Stomach smooth muscle (tissue), 2 donors: ENCODE results near the gene LCE2D.
"Not testable (repeated sequence)": the region's sequence is repeated elsewhere in the genome, so short reads cannot be mapped to it uniquely, and the experiment has no call there.

Source experiments
- H3K27ac ChIP-seq: one replicate; pipeline ENCODE4 v1.7.0; 2013; ENCODE audit warnings: mild to moderate bottlenecking, low read length, inconsistent platforms
- H3K27me3 ChIP-seq, 2 donors: one replicate each; pipeline ENCODE4 v1.7.0; 2013; ENCODE audit warnings: low read length in 2 of 2; ENCODE audit not compliant: insufficient read depth in 2 of 2, control insufficient read depth in 1 of 2
- H3K36me3 ChIP-seq, 2 donors: one replicate each; pipeline ENCODE4 v1.7.0; 2013; ENCODE audit warnings: low read length in 2 of 2; ENCODE audit not compliant: control insufficient read depth in 2 of 2, insufficient read depth in 2 of 2
- H3K4me1 ChIP-seq: one replicate; pipeline ENCODE4 v1.7.0; 2013; ENCODE audit warnings: low read length; ENCODE audit not compliant: control insufficient read depth, insufficient read depth
- H3K4me3 ChIP-seq, 2 donors: one replicate each; pipeline ENCODE4 v1.7.0; 2013; ENCODE audit warnings: low read length in 2 of 2
- H3K9ac ChIP-seq, 2 donors: one replicate each; pipeline ENCODE4 v1.7.0; 2013; ENCODE audit warnings: low read length in 2 of 2, mild to moderate bottlenecking in 1 of 2
- H3K9me3 ChIP-seq, 2 donors: one replicate each; pipeline ENCODE4 v1.7.0; 2013; ENCODE audit warnings: low read length in 2 of 2; ENCODE audit not compliant: control insufficient read depth in 2 of 2
- donor health status: healthy.
- donor health status: Pancreatic carcinoma.

LCE2D gene

DNA sequence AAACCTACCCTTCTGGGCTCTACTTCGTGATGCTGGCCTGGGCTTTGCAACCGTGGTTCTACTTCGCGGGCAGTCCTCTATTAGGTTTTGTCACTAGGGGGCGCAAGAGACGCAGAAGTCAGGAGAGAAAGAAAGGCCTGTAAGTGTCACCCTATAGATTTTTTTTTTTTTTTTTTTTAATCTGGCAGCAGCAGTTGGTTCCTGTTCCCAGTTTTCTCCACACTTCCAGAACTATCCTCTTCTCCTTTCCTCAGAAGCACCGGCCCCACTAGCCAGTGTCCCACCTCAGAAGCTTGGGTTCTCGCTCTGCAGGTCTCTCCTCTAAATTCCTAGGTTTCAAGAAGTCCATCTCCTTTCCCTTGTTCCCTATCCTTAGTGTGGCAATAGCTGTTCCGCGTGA lies 9.1 kb upstream of the LCE2D start:
- H3K36me3 ChIP-seq = no peaks in the 10 kb centered on the region
- H3K27ac ChIP-seq = no peak overlapping the region
- no peaks in the 10 kb centered on the region for H3K27me3 ChIP-seq
- H3K9me3 ChIP-seq = no peaks in the 10 kb centered on the region
- H3K9ac ChIP-seq = no peak overlapping the region
- no peaks in the 10 kb centered on the region for H3K4me1 ChIP-seq
- H3K4me3 ChIP-seq = no peak overlapping the region

DNA sequence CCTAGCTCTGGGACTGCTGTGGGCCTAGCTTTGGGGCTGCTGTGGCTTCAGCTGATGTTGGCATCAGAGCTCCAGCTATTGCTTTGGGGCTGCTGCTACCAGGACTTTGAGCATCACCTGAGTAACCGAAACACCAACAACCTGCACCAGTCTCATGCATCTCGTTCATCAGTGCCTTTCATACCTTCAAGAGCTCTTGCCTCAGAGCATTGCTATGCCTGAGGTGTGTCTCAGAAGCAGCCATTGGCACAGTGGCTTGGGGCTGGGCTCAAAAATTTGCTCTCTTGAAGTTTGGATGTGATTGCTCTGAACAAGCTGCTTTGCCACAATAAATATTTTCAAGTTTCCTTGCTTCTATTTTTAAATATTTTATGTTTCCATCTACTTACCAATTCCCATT lies 6.7 kb upstream of the LCE2D start:
- Histone ChIP-seq H3K27ac (no peak overlapping the region), H3K4me1 (no peaks in the 10 kb centered on the region), H3K9ac (no peak overlapping the region), H3K4me3 (no peak overlapping the region), H3K36me3 (no peaks in the 10 kb centered on the region), H3K27me3 (no peaks in the 10 kb centered on the region), H3K9me3 (no peaks in the 10 kb centered on the region)

DNA sequence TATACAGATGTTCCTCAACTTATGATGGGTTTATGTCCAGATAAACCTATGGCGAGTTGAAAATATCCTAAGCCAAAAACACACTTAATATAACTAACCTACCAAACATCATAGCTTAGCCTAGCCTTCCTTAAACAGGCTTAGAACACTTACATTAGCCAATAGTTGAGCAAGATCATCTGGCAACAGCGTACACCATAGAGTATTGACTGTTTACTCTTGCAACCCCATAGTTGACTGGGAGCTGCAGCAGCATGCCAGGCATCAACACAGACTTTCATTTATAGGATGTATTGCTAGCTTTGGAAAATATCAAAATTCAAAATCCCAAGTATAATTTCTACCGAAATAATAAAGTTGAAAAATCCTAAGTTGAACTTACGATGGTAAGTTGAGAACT lies 5.5 kb upstream of the LCE2D start:
- no peaks in the 10 kb centered on the region for H3K27me3 ChIP-seq
- H3K36me3 ChIP-seq = no peaks in the 10 kb centered on the region
- no peak overlapping the region for H3K27ac ChIP-seq
- no peak overlapping the region for H3K9ac ChIP-seq
- no peaks in the 10 kb centered on the region for H3K4me1 ChIP-seq
- H3K9me3 ChIP-seq = no peaks in the 10 kb centered on the region
- H3K4me3 ChIP-seq = no peak overlapping the region

GRCh38 chr1:152658649-152659048 lies 4.5 kb upstream of the LCE2D start:
- no peak overlapping the region for H3K9ac ChIP-seq
- no peak overlapping the region for H3K27ac ChIP-seq
- no peaks in the 10 kb centered on the region for H3K36me3 ChIP-seq
- H3K27me3 ChIP-seq = no peaks in the 10 kb centered on the region
- no peaks in the 10 kb centered on the region for H3K4me1 ChIP-seq
- H3K4me3 ChIP-seq = no peak overlapping the region
- H3K9me3 ChIP-seq = no peaks in the 10 kb centered on the region

DNA sequence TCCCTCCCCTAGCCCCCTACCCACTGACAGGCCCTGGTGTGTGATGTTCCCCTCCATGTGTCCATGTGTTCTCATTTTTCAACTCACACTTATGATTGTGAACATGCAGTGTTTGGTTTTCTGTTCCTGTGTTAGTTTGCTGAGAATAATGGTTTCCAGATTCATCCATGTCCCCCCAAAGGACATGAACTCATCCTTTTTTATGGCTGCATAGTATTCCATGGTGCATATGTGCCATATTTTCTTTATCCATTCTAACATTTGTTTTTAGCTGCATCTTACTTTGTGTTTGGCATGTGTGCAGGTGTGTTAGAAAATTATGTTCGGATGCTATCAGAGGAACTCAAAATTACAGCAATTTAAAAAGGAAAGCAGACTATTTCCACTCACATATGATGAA lies 3.0 kb downstream of the LCE2D start:
- H3K4me3 ChIP-seq, H3K36me3 ChIP-seq, H3K4me1 ChIP-seq, H3K27me3 ChIP-seq, H3K27ac ChIP-seq, H3K9ac ChIP-seq, H3K9me3 ChIP-seq: not testable (repeated sequence)

DNA sequence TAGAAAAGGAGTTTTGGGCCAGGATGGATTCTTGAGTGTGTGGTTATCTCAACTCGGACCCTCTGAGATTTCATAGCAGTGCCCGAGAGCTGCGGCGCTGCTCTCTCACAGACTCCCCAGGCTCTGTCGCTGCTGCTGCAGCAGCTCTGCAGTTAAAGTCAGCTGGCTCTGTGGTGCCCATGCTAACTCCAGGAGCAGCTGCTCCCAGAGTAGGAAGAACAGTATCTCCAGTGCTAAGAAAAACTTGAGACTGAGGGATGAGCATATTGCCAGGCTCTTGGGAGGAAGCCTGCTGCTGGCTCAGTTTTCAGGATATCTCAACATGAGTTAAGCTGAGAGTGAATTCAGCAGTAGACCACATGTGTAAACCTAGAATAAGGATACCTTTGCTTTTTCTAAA lies 4.5 kb downstream of the LCE2D start:
- no peak overlapping the region for H3K27ac ChIP-seq
- H3K4me1 ChIP-seq = no peaks in the 10 kb centered on the region
- no peak overlapping the region for H3K4me3 ChIP-seq
- H3K9ac ChIP-seq = no peak overlapping the region
- H3K36me3 ChIP-seq = no peaks in the 10 kb centered on the region
- H3K9me3 ChIP-seq = peaks cover 0 to under 1% of the 10 kb centered on the region in 2 donors
- H3K27me3 ChIP-seq = no peaks in the 10 kb centered on the region

- Histone ChIP-seq H3K4me3 (no peak overlapping the region), H3K27me3 (no peaks in the 10 kb centered on the region), H3K9me3 (peaks cover 0 to 7% of the 10 kb centered on the region in 2 donors), H3K4me1 (no peaks in the 10 kb centered on the region), H3K27ac (no peak overlapping the region), H3K9ac (no peak overlapping the region), H3K36me3 (no peaks in the 10 kb centered on the region)
These were observed 9.8 kb downstream of the LCE2D start for GRCh38 chr1:152673016-152673415.

DNA sequence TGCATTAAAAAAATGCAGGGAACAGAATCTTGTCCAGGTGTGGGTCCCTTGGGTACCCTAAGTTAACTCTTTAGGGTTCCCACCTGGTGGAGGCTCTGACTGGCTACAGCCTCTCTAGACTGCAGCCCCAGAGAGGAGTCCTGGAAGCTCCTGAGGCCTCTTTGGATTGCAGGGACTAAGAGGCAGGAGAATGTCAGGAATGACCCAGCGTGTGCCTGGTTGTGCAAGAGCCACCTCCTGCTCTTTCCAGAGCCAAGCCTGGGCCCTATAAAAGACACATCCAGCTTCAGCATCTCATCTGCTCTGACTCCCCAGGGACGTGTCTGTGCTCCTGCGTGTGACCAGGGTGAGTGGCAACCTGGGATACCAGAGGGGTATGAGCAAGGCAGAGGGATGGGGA lies 11.8 kb downstream of the LCE2D start, which contains the start of gene LCE2C:
Gene LCE2C, plus strand, starts transcription at position 297 of the 400 bp plus-strand sequence. CDS start 737 bp downstream, outside the sequence.
- not testable (repeated sequence) for H3K9ac ChIP-seq, H3K4me3 ChIP-seq, H3K4me1 ChIP-seq, H3K27me3 ChIP-seq, H3K36me3 ChIP-seq, H3K9me3 ChIP-seq, H3K27ac ChIP-seq

- H3K4me3 ChIP-seq = no peak overlapping the region
- H3K27me3 ChIP-seq = peaks cover 0 to 2% of the 10 kb centered on the region in 2 donors
- no peaks in the 10 kb centered on the region for H3K36me3 ChIP-seq
- no peak overlapping the region for H3K9ac ChIP-seq
- no peak overlapping the region for H3K27ac ChIP-seq
- no peaks in the 10 kb centered on the region for H3K4me1 ChIP-seq
- H3K9me3 ChIP-seq = no peaks in the 10 kb centered on the region
These were observed 16.3 kb downstream of the LCE2D start for GRCh38 chr1:152679459-152679858.

DNA sequence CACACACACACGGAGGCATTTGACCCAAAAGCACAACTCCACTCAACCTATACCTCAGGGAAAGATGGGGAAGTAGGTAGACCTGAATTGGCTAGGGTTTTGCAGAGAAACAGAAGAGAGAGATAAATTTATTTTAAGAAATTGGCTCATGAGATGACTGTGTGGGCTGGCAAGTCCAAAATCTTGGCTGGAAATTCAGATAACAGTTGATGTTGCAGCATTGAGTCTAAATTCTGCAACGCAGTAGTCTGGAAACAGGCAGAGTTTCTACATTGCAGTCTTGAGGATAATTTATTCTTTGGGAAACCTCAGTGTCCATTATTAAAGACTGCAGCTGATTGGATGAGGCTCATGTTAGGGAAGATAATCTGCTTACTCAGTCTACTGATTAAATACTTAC lies 18.4 kb downstream of the LCE2D start:
- Histone ChIP-seq H3K36me3 (no peaks in the 10 kb centered on the region), H3K9ac (no peak overlapping the region), H3K9me3 (no peaks in the 10 kb centered on the region), H3K4me3 (no peak overlapping the region), H3K27ac (no peak overlapping the region), H3K4me1 (no peaks in the 10 kb centered on the region), H3K27me3 (peaks cover 0 to 2% of the 10 kb centered on the region in 2 donors)

- Histone ChIP-seq H3K9ac (no peak overlapping the region), H3K27ac (no peak overlapping the region), H3K4me1 (no peaks in the 10 kb centered on the region), H3K4me3 (no peak overlapping the region), H3K36me3 (no peaks in the 10 kb centered on the region), H3K27me3 (peaks cover 0 to 3% of the 10 kb centered on the region in 2 donors), H3K9me3 (peaks cover 0 to 3% of the 10 kb centered on the region in 2 donors)
These were observed 20.7 kb downstream of the LCE2D start for GRCh38 chr1:152683846-152684245.
